HEK293 (cell line): ENCODE results near the gene EIF4EBP3.

Source experiments
- CTCF ChIA-PET: fragments of 350-600 bp; formaldehyde crosslinking; extraction: SDS; loops from one replicate; lab custom pipeline; 2021; ENCODE audit warnings: antibody characterized with exemption; lab: Yijun Ruan, JAX
- POLR2A ChIA-PET: fragments of 300-600 bp; formaldehyde crosslinking; extraction: SDS; loops from one replicate; lab custom pipeline; 2020; ENCODE audit warnings: antibody characterized with exemption, inconsistent platforms; lab: Yijun Ruan, JAX
- H3K27ac ChIP-seq: fragments of 200-500 bp; sonication (Bioruptor generic); 2 replicates; pipeline ENCODE4 v1.5.1; 2014; ENCODE audit warnings: low read depth, low read length, control low read depth, inconsistent platforms; ENCODE audit errors: extremely low read depth
- H3K36me3 ChIP-seq, 2 experiments: fragments of 200-500 bp in 1 of 2; sonication (Bioruptor generic) in 1 of 2; 1 replicate in 1 of 2; 2 replicates in 1 of 2; pipeline ENCODE4 v1.5.1; 2014 to 2017; ENCODE audit warnings: inconsistent platforms in 2 of 2, low read length in 2 of 2; ENCODE audit not compliant: control insufficient read depth in 2 of 2, insufficient read depth in 1 of 2
- H3K4me1 ChIP-seq: fragments of 200-500 bp; sonication (Bioruptor generic); 2 replicates; pipeline ENCODE4 v1.5.1; 2014; ENCODE audit warnings: mild to moderate bottlenecking, low read length, inconsistent platforms; ENCODE audit not compliant: control insufficient read depth, insufficient read depth
- H3K4me3 ChIP-seq: 2 replicates; pipeline ENCODE4 v1.5.1; 2011; ENCODE audit warnings: low read depth, mild to moderate bottlenecking, control low read depth, low read length, moderate library complexity
- H3K9me3 ChIP-seq: fragments of 200-500 bp; sonication (Bioruptor generic); 2 replicates; pipeline ENCODE4 v1.5.1; 2014; ENCODE audit warnings: low read depth, low read length, inconsistent platforms; ENCODE audit not compliant: control insufficient read depth, insufficient read depth
- KLF7 ChIP-seq: fragments of 450-650 bp; formaldehyde crosslinking; IDR thresholded peaks from 2 replicates; pipeline ENCODE4 v1.5.1; 2016; ENCODE audit warnings: missing biosample characterization, missing genetic modification characterization, borderline replicate concordance
- MYNN ChIP-seq: fragments of 450-650 bp; formaldehyde crosslinking; IDR thresholded peaks from 2 replicates; pipeline ENCODE4 v1.5.1; 2016; ENCODE audit warnings: missing biosample characterization, missing genetic modification characterization, borderline replicate concordance
- ZBTB8A ChIP-seq: fragments of 450-650 bp; formaldehyde crosslinking; IDR thresholded peaks from 2 replicates; pipeline ENCODE4 v1.5.1; 2016; ENCODE audit warnings: missing biosample characterization, missing genetic modification characterization
- ZFP37 ChIP-seq: fragments of 450-650 bp; formaldehyde crosslinking; IDR thresholded peaks from 2 replicates; pipeline ENCODE4 v1.5.1; 2016; ENCODE audit warnings: missing biosample characterization, missing genetic modification characterization
- ZNF140 ChIP-seq: fragments of 450-650 bp; formaldehyde crosslinking; IDR thresholded peaks from 2 replicates; pipeline ENCODE4 v1.5.1; 2016; ENCODE audit warnings: missing biosample characterization, missing genetic modification characterization
- ZNF16 ChIP-seq: fragments of 450-650 bp; formaldehyde crosslinking; IDR thresholded peaks from 2 replicates; pipeline ENCODE4 v1.5.1; 2016; ENCODE audit warnings: low read depth, missing biosample characterization, missing genetic modification characterization
- ZNF223 ChIP-seq: fragments of 450-650 bp; formaldehyde crosslinking; IDR thresholded peaks from 2 replicates; pipeline ENCODE4 v1.5.1; 2016; ENCODE audit warnings: missing biosample characterization, missing genetic modification characterization
- ZNF423 ChIP-seq: fragments of 450-650 bp; formaldehyde crosslinking; IDR thresholded peaks from 2 replicates; pipeline ENCODE4 v1.5.1; 2016; ENCODE audit warnings: missing biosample characterization, missing genetic modification characterization
- ZNF768 ChIP-seq: fragments of 450-650 bp; formaldehyde crosslinking; IDR thresholded peaks from 2 replicates; pipeline ENCODE4 v1.5.1; 2018; ENCODE audit warnings: missing biosample characterization, mild to moderate bottlenecking, missing genetic modification characterization
- TF ChIP-seq, protein P1 (sequence below): fragments of 450-650 bp; formaldehyde crosslinking; IDR thresholded peaks from 2 replicates; pipeline ENCODE4 v1.5.1; 2016; ENCODE audit warnings: missing biosample characterization, missing genetic modification characterization
- TF ChIP-seq, protein P2 (sequence below): fragments of 450-650 bp; formaldehyde crosslinking; IDR thresholded peaks from 2 replicates; pipeline ENCODE4 v1.5.1; 2016; ENCODE audit warnings: missing biosample characterization, missing genetic modification characterization
- TF ChIP-seq, protein P3 (sequence below): fragments of 450-650 bp; formaldehyde crosslinking; conservative IDR thresholded peaks from 2 replicates; pipeline ENCODE4 v1.5.1; 2016; ENCODE audit warnings: low read depth, missing biosample characterization, missing genetic modification characterization
- TF ChIP-seq, protein P4 (sequence below): fragments of 450-650 bp; formaldehyde crosslinking; IDR thresholded peaks from 2 replicates; pipeline ENCODE4 v1.5.1; 2016; ENCODE audit warnings: missing biosample characterization, missing genetic modification characterization
- TF ChIP-seq, protein P5 (sequence below): fragments of 450-650 bp; formaldehyde crosslinking; IDR thresholded peaks from 2 replicates; pipeline ENCODE4 v1.5.1; 2016; ENCODE audit warnings: missing biosample characterization, missing genetic modification characterization
- TF ChIP-seq, protein P6 (sequence below): fragments of 450-650 bp; formaldehyde crosslinking; IDR thresholded peaks from 2 replicates; pipeline ENCODE4 v1.5.1; 2016; ENCODE audit warnings: missing biosample characterization, missing genetic modification characterization, borderline replicate concordance

Gene EIF4EBP3

DNA sequence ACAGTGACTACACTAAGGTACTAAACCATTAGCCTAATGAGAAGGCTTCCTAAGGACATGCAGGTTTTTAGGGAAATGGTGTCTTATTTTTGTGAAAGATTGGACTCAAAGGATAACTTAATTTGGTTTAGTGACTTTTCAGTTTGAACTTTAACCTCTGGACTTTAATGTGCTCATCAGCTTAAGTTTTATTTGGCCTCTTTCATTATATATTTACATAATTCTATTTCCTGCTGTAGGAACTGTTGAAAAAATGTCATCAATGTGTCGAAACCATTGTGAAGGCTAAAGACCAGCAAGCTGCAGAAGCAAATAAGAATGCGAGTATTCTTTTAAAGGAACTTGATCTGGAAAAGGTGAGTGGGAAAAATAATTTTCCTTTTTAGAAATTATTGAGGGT lies 34.3 kb upstream of the EIF4EBP3 start:
- no peaks in the 10 kb centered on the region for H3K4me1 ChIP-seq
- POLR2A ChIA-PET: no interaction called here
- H3K4me3 ChIP-seq: no peak overlapping the region
- peaks cover 48 to 68% of the 10 kb centered on the region in 2 experiments for H3K36me3 ChIP-seq
- H3K27ac ChIP-seq: no peak overlapping the region
- H3K9me3 ChIP-seq: no peaks in the 10 kb centered on the region
- TF ChIP-seq ZNF768 (tag by site-specific recombination) (no peak), KLF7 (tag by site-specific recombination) (no peak), ZNF423 (no peak), ZBTB8A (tag by site-specific recombination) (no peak), ZNF223 (tag by site-specific recombination) (no peak), ZFP37 (no peak), ZNF140 (tag by site-specific recombination) (no peak), ZNF16 (tag by site-specific recombination) (no peak), MYNN (tag by site-specific recombination) (no peak)
- TF ChIP-seq, protein P1, sequence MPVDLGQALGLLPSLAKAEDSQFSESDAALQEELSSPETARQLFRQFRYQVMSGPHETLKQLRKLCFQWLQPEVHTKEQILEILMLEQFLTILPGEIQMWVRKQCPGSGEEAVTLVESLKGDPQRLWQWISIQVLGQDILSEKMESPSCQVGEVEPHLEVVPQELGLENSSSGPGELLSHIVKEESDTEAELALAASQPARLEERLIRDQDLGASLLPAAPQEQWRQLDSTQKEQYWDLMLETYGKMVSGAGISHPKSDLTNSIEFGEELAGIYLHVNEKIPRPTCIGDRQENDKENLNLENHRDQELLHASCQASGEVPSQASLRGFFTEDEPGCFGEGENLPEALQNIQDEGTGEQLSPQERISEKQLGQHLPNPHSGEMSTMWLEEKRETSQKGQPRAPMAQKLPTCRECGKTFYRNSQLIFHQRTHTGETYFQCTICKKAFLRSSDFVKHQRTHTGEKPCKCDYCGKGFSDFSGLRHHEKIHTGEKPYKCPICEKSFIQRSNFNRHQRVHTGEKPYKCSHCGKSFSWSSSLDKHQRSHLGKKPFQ (tag by site-specific recombination): no peak
- TF ChIP-seq, protein P2, sequence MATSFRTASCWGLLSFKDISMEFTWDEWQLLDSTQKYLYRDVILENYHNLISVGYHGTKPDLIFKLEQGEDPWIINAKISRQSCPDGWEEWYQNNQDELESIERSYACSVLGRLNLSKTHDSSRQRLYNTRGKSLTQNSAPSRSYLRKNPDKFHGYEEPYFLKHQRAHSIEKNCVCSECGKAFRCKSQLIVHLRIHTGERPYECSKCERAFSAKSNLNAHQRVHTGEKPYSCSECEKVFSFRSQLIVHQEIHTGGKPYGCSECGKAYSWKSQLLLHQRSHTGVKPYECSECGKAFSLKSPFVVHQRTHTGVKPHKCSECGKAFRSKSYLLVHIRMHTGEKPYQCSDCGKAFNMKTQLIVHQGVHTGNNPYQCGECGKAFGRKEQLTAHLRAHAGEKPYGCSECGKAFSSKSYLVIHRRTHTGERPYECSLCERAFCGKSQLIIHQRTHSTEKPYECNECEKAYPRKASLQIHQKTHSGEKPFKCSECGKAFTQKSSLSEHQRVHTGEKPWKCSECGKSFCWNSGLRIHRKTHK (tag by site-specific recombination): no peak
- TF ChIP-seq, protein P3, sequence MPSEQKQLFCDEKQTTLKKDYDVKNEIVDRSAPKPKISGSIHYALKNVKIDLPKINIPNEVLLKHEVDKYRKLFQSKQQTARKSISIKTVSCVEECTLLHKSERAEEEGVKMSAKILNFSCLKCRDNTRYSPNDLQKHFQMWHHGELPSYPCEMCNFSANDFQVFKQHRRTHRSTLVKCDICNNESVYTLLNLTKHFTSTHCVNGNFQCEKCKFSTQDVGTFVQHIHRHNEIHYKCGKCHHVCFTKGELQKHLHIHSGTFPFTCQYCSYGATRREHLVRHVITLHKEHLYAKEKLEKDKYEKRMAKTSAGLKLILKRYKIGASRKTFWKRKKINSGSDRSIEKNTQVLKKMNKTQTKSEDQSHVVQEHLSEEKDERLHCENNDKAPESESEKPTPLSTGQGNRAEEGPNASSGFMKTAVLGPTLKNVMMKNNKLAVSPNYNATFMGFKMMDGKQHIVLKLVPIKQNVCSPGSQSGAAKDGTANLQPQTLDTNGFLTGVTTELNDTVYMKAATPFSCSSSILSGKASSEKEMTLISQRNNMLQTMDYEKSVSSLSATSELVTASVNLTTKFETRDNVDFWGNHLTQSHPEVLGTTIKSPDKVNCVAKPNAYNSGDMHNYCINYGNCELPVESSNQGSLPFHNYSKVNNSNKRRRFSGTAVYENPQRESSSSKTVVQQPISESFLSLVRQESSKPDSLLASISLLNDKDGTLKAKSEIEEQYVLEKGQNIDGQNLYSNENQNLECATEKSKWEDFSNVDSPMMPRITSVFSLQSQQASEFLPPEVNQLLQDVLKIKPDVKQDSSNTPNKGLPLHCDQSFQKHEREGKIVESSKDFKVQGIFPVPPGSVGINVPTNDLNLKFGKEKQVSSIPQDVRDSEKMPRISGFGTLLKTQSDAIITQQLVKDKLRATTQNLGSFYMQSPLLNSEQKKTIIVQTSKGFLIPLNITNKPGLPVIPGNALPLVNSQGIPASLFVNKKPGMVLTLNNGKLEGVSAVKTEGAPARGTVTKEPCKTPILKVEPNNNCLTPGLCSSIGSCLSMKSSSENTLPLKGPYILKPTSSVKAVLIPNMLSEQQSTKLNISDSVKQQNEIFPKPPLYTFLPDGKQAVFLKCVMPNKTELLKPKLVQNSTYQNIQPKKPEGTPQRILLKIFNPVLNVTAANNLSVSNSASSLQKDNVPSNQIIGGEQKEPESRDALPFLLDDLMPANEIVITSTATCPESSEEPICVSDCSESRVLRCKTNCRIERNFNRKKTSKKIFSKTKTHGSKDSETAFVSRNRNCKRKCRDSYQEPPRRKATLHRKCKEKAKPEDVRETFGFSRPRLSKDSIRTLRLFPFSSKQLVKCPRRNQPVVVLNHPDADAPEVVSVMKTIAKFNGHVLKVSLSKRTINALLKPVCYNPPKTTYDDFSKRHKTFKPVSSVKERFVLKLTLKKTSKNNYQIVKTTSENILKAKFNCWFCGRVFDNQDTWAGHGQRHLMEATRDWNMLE (tag by site-specific recombination): no peak
- TF ChIP-seq, protein P4, sequence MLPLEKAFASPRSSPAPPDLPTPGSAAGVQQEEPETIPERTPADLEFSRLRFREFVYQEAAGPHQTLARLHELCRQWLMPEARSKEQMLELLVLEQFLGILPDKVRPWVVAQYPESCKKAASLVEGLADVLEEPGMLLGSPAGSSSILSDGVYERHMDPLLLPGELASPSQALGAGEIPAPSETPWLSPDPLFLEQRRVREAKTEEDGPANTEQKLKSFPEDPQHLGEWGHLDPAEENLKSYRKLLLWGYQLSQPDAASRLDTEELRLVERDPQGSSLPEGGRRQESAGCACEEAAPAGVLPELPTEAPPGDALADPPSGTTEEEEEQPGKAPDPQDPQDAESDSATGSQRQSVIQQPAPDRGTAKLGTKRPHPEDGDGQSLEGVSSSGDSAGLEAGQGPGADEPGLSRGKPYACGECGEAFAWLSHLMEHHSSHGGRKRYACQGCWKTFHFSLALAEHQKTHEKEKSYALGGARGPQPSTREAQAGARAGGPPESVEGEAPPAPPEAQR (tag by site-specific recombination): no peak
- TF ChIP-seq, protein P5, sequence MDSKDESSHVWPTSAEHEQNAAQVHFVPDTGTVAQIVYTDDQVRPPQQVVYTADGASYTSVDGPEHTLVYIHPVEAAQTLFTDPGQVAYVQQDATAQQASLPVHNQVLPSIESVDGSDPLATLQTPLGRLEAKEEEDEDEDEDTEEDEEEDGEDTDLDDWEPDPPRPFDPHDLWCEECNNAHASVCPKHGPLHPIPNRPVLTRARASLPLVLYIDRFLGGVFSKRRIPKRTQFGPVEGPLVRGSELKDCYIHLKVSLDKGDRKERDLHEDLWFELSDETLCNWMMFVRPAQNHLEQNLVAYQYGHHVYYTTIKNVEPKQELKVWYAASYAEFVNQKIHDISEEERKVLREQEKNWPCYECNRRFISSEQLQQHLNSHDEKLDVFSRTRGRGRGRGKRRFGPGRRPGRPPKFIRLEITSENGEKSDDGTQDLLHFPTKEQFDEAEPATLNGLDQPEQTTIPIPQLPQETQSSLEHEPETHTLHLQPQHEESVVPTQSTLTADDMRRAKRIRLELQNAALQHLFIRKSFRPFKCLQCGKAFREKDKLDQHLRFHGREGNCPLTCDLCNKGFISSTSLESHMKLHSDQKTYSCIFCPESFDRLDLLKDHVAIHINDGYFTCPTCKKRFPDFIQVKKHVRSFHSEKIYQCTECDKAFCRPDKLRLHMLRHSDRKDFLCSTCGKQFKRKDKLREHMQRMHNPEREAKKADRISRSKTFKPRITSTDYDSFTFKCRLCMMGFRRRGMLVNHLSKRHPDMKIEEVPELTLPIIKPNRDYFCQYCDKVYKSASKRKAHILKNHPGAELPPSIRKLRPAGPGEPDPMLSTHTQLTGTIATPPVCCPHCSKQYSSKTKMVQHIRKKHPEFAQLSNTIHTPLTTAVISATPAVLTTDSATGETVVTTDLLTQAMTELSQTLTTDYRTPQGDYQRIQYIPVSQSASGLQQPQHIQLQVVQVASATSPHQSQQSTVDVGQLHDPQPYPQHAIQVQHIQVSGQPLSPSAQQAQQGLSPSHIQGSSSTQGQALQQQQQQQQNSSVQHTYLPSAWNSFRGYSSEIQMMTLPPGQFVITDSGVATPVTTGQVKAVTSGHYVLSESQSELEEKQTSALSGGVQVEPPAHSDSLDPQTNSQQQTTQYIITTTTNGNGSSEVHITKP (tag by site-specific recombination): no peak
- TF ChIP-seq, protein P6, sequence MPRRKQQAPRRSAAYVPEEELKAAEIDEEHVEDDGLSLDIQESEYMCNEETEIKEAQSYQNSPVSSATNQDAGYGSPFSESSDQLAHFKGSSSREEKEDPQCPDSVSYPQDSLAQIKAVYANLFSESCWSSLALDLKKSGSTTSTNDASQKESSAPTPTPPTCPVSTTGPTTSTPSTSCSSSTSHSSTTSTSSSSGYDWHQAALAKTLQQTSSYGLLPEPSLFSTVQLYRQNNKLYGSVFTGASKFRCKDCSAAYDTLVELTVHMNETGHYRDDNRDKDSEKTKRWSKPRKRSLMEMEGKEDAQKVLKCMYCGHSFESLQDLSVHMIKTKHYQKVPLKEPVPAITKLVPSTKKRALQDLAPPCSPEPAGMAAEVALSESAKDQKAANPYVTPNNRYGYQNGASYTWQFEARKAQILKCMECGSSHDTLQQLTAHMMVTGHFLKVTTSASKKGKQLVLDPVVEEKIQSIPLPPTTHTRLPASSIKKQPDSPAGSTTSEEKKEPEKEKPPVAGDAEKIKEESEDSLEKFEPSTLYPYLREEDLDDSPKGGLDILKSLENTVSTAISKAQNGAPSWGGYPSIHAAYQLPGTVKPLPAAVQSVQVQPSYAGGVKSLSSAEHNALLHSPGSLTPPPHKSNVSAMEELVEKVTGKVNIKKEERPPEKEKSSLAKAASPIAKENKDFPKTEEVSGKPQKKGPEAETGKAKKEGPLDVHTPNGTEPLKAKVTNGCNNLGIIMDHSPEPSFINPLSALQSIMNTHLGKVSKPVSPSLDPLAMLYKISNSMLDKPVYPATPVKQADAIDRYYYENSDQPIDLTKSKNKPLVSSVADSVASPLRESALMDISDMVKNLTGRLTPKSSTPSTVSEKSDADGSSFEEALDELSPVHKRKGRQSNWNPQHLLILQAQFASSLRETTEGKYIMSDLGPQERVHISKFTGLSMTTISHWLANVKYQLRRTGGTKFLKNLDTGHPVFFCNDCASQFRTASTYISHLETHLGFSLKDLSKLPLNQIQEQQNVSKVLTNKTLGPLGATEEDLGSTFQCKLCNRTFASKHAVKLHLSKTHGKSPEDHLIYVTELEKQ: no peak
- CTCF ChIA-PET: no interaction called here
